HG03095 (cell line): ENCODE data around the gene WDR37.

Experiments used
- ATAC-seq: cut with Tn5 transposase; IDR thresholded peaks from one replicate; pipeline ENCODE4 v1.9.1; 2021; ENCODE audit warnings: moderate library complexity; ENCODE audit not compliant: unreplicated experiment

The WDR37 gene

GRCh38 chr10:1162481-1163203 is 106.5 kb downstream of the WDR37 start:
- no peak for ATAC-seq

GRCh38 chr10:1163204-1163660 is 107.0 kb downstream of the WDR37 start:
- no peak for ATAC-seq

- ATAC-seq: no peak
These were observed 107.6 kb downstream of the WDR37 start for GRCh38 chr10:1163831-1164230.

GRCh38 chr10:1166101-1166827 is 110.1 kb downstream of the WDR37 start:
- ATAC-seq: no peak

DNA sequence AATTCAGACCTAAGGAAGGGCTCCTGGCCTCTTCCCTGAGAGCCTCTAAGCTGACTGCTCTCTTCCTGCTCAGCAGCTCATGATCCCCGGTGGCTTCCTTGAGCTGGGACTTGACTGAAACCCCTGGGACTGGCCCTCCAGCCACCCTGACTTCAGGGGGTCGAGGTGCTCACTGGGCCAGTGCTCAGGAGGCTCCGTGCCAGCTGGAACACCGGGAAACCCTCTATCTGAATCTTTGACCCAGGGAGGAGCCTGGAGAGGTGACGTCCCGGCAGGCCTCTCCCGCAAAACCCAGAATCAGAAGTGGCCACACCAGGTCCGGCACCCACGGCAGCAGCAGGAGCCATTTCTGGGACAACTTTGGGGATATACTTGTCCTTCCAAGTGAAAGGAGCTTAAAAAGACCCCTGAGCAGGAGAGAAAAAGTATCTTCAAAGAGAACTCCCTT is 110.7 kb downstream of the WDR37 start:
- ATAC-seq: no peak

DNA sequence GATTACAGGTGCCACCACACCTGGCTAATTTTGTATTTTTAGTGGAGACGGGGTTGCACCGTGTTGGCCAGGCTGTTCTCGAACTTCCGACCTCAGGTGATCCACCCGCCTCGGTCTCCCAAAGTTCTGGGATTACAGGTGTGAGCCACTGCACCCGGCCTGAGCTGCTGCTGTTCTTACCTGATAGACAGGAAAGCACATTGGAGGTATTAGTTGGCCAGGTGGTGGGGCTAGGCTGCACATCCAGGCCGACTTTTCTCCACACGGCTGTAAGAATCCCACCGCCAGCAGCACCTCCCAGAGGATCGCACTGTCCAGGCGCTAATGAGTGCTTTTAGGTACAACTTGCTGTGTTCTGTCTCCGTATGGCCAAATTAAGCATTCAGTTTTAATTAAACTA is 112.6 kb downstream of the WDR37 start:
- no peak for ATAC-seq

- ATAC-seq: no peak
These were observed 113.2 kb downstream of the WDR37 start for GRCh38 chr10:1169186-1169885.

GRCh38 chr10:1169981-1170866 is 114.0 kb downstream of the WDR37 start:
- no peak for ATAC-seq

- ATAC-seq: no peak
These were observed 114.6 kb downstream of the WDR37 start for GRCh38 chr10:1170867-1171180.

GRCh38 chr10:1171182-1171581 is 115.0 kb downstream of the WDR37 start:
- no peak for ATAC-seq

DNA sequence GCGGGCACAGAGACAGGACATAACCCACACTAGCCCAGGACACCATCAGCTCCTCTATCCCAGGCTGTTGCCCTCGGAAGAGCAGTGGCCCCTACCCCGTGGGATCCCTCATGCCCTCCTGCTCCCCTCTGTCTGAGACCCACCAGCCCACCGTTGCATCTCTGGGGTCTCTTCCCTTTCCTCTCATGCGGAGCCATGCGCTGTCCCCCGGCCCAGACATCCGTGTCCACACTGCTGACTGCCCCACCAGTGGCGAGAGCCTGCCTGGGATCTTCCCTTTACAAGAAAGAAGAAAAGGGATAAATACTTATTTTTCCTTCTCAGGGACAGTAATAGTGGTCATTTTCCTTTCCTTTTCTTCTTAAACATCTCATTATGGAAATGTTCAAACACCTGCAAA is 115.4 kb downstream of the WDR37 start:
- no peak for ATAC-seq

- no peak for ATAC-seq
These were observed 116.2 kb downstream of the WDR37 start for GRCh38 chr10:1172256-1172984.

DNA sequence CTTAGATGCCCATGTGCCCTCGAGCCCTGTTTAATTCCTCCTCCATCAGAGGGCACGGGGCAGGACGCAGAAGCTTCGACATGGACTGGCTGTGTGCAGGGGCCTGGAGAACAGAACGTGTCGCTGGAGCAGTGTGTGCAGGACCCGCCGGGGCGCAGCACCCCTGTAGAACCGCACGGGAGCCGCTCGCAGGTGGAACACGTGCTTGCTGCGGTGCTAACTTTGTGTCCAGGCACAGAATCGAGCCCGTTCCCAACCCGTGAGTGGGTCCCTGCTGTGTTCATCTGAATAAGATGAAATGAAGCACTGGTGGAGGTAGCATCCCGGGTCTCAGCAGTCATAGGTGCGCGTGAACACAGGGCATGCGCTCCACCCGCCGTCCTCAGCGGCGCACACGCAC is 116.9 kb downstream of the WDR37 start:
- no peak for ATAC-seq

- ATAC-seq: no peak
These were observed 117.8 kb downstream of the WDR37 start for GRCh38 chr10:1174022-1174421.

GRCh38 chr10:1175956-1176565 is 119.9 kb downstream of the WDR37 start:
- no peak for ATAC-seq

GRCh38 chr10:1177936-1178335 is 121.8 kb downstream of the WDR37 start:
- ATAC-seq: no peak

DNA sequence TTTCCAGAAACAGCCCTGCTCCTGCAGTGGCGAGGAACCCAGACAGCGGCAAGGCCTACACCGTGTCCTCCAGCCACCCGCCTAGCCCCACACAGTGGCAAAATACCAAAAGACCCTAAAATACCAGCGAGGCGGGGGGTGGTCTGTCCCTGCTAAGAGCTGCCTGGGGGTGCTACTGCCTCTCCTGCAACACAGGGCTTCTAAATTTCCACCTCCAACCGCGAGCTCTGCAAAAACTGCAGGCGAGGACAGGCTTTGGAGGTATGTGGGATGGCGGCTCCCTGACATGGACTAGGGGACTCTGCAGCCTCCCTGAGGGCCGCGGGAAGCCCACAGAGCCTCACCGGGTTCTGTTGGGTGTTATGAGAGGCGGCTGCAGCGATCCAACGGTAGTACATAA is 122.3 kb downstream of the WDR37 start:
- ATAC-seq: no peak

DNA sequence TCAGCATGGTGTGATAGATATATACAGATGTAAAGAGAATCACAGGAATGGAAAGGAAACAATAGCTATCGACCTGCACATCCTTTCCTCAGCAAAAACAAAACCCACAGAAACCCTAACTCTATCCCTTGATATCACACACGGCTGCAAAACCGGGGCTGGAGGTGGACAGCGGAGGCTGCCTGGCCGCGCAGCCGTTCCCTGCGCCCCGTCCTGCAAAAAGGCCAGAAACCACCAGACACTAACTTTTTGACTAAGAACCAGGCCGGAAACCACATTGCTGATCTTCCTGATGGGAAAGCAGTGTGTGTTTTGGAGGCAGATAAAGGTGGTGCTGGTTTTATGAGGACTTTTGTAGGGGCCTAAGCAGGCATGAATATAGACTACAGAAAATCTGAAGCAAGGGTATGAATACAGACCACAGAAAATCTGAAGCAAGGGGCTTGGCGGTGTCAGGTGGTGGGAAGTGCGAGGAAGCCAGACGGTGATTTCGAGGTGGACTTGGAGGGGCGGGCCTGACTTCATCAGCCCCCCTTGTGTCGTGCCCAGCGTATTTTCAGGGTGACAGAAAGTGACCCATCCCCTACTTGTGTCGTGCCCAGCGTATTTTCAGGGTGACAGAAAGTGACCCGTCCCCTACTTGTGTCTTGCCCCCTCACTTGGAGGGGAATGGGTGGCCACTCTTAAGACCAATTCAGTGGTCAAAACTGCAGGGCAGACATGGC is 123.3 kb downstream of the WDR37 start:
- ATAC-seq: no peak

DNA sequence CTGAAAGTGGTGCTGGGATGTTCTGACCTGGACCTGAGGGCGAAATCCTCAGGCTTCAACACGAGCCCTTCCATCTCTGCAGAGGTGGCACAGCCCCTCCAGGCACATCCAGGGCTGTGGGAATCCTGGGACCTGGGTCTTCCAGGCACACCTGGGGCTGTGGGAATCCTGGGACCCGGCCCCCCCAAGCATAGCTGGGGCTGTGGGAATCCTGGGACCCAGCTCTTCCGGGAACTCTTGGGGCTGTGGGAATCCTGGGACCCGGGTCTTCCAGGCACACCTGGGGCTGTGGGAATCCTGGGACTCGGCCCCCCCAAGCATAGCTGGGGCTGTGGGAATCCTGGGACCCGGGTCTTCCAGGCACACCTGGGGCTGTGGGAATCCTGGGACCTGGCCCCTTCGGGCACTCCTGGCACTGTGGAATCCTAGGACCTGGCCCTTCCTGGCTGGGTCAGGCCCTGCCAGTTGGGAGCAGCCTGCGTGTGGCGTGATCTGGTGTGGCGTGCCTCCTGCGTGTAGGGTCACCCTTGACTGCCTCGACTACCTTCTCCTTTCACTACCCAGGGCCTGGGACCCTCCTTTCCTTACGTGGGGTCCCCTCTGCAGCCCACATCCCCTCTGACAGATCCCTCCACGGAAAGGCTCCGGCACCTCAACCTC is 124.0 kb downstream of the WDR37 start:
- no peak for ATAC-seq
